Transverse colon (tissue), 4 donors: ENCODE results near the gene TAF11L11.
"Not testable (repeated sequence)": the region's sequence is repeated elsewhere in the genome, so short reads cannot be mapped to it uniquely, and the experiment has no call there.

Experiments
- EP300 ChIP-seq: sonication (generic); formaldehyde crosslinking; IDR thresholded peaks from one replicate; pipeline ENCODE4 v1.6.1; 2017; ENCODE audit warnings: antibody characterized with exemption, low read depth
- POLR2A ChIP-seq: fragments of 450-650 bp; IDR thresholded peaks from one replicate; pipeline ENCODE4 v1.6.1; 2016; ENCODE audit warnings: antibody characterized with exemption, mild to moderate bottlenecking, moderate library complexity
- POLR2AphosphoS5 ChIP-seq, 3 donors: sonication (generic); formaldehyde crosslinking; IDR thresholded peaks; one replicate each; pipeline ENCODE4 v1.6.1; 2016; ENCODE audit warnings: antibody characterized with exemption in 3 of 3
- TF ChIP-seq, protein P1 (sequence below), 5 experiments: fragments of 200-600 bp in 3 of 5; fragments of 450-650 bp in 2 of 5; sonication (generic) in 3 of 5; IDR thresholded peaks; 1 replicate in 2 of 5; 2 replicates in 3 of 5; pipeline ENCODE4 v1.5.1; 2016 to 2017; ENCODE audit warnings: antibody characterized with exemption in 5 of 5, inconsistent platforms in 3 of 5, mild to moderate bottlenecking in 2 of 5, moderate library complexity in 1 of 5

DNA sequence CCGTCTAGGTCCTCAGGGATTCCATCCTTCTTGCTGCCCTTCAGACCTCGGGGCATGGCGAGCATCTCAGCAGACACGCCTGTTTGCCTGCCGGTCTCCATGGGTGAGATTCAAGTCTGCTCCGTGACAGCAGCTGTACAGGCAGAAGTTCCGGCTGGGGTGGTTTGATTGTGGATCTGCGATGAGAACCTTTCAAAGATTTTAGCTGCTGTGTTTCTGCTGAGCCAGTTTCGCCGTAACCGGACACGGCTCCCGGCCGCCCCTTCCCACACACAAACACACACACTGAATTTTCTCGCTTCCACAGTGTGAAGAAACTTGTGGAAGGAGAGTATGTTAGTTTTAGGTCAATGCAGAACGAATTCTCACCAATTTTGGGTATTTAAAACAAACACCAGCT lies 18.3 kb upstream of the TAF11L11 start, which contains the start of gene TAF11L7:
- TF ChIP-seq POLR2A; EP300; POLR2AphosphoS5 (IDR thresholded peaks at IDR 0.05): not testable (repeated sequence)
- TF ChIP-seq, protein P1, sequence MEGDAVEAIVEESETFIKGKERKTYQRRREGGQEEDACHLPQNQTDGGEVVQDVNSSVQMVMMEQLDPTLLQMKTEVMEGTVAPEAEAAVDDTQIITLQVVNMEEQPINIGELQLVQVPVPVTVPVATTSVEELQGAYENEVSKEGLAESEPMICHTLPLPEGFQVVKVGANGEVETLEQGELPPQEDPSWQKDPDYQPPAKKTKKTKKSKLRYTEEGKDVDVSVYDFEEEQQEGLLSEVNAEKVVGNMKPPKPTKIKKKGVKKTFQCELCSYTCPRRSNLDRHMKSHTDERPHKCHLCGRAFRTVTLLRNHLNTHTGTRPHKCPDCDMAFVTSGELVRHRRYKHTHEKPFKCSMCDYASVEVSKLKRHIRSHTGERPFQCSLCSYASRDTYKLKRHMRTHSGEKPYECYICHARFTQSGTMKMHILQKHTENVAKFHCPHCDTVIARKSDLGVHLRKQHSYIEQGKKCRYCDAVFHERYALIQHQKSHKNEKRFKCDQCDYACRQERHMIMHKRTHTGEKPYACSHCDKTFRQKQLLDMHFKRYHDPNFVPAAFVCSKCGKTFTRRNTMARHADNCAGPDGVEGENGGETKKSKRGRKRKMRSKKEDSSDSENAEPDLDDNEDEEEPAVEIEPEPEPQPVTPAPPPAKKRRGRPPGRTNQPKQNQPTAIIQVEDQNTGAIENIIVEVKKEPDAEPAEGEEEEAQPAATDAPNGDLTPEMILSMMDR (IDR thresholded peaks at IDR 0.05) = not testable (repeated sequence)
